Astrocyte (in vitro differentiated cells and primary cell): ENCODE measurements around the gene CSNK1G2. TPM values are rescaled to one million over a fixed set of nuclear protein-coding genes. Genes with fewer than 3 reads are reported as not detected.

Experiments
- DNase-seq: peaks from one replicate; pipeline ENCODE4 v3.0.0-alpha.2; 2010; ENCODE audit warnings: low read depth
- FAIRE-seq: peaks from 2 replicates; lab custom pipeline; 2011; peaks lifted over from hg19 to GRCh38; lab: Jason Lieb, UNC
- H2AFZ ChIP-seq: 2 replicates; pipeline ENCODE4 v1.6.0; 2012; ENCODE audit warnings: low read depth, low read length, inconsistent platforms
- H3K27ac ChIP-seq: 2 replicates; pipeline ENCODE4 v1.5.1; 2011; ENCODE audit warnings: low read depth, low read length, inconsistent platforms
- H3K27me3 ChIP-seq: 2 replicates; pipeline ENCODE4 v1.6.0; 2011; ENCODE audit warnings: low read length, inconsistent platforms; ENCODE audit not compliant: insufficient read depth
- H3K36me3 ChIP-seq: 2 replicates; pipeline ENCODE4 v1.5.1; 2011; ENCODE audit warnings: low read length, inconsistent platforms; ENCODE audit not compliant: insufficient read depth
- H3K4me1 ChIP-seq: 2 replicates; pipeline ENCODE4 v1.5.1; 2011; ENCODE audit warnings: low read length, inconsistent platforms; ENCODE audit not compliant: insufficient read depth
- H3K4me2 ChIP-seq: 2 replicates; pipeline ENCODE4 v1.6.0; 2012; ENCODE audit warnings: low read length, inconsistent platforms
- H3K4me3 ChIP-seq: 2 replicates; pipeline ENCODE4 v1.5.1; 2011; ENCODE audit warnings: low read depth, mild to moderate bottlenecking, low read length, inconsistent platforms; ENCODE audit not compliant: insufficient read depth
- H3K79me2 ChIP-seq: 2 replicates; pipeline ENCODE4 v1.6.0; 2012; ENCODE audit warnings: mild to moderate bottlenecking, low read length, inconsistent platforms; ENCODE audit not compliant: insufficient read depth
- H3K9ac ChIP-seq: 2 replicates; pipeline ENCODE4 v1.6.0; 2012; ENCODE audit warnings: mild to moderate bottlenecking, low read length, inconsistent platforms
- H3K9me3 ChIP-seq: 2 replicates; pipeline ENCODE4 v1.5.1; 2012; ENCODE audit warnings: low read depth, mild to moderate bottlenecking, low read length, inconsistent platforms; ENCODE audit not compliant: insufficient read depth
- H4K20me1 ChIP-seq: 2 replicates; pipeline ENCODE4 v1.6.0; 2012; ENCODE audit warnings: low read length, inconsistent platforms; ENCODE audit not compliant: insufficient read depth
- H3K27ac Mint-ChIP-seq: one replicate; pipeline ENCODE4 v1.8.0; 2021; ENCODE audit warnings: mild to moderate bottlenecking, mixed read lengths; ENCODE audit not compliant: unreplicated experiment
- H3K27me3 Mint-ChIP-seq: one replicate; pipeline ENCODE4 v1.8.0; 2021; ENCODE audit warnings: low read depth, mixed read lengths; ENCODE audit not compliant: unreplicated experiment
- H3K36me3 Mint-ChIP-seq: one replicate; pipeline ENCODE4 v1.8.0; 2021; ENCODE audit warnings: low read depth, mixed read lengths; ENCODE audit not compliant: unreplicated experiment
- H3K4me1 Mint-ChIP-seq: one replicate; pipeline ENCODE4 v1.8.0; 2021; ENCODE audit warnings: low read depth, mixed read lengths; ENCODE audit not compliant: unreplicated experiment
- H3K4me3 Mint-ChIP-seq: one replicate; pipeline ENCODE4 v1.8.0; 2021; ENCODE audit warnings: mild to moderate bottlenecking, moderate library complexity, mixed read lengths; ENCODE audit not compliant: unreplicated experiment
- H3K9me3 Mint-ChIP-seq: one replicate; pipeline ENCODE4 v1.8.0; 2021; ENCODE audit warnings: mild to moderate bottlenecking, mixed read lengths; ENCODE audit not compliant: unreplicated experiment
- EZH2 ChIP-seq: IDR thresholded peaks from 2 replicates; pipeline ENCODE4 v1.6.1; 2012; ENCODE audit warnings: mild to moderate bottlenecking, low read length, inconsistent platforms; ENCODE audit not compliant: insufficient read depth
- total RNA-seq: library from RNA; stranded (reverse); gene quantifications from 2 replicates; pipeline ENCODE4 v1.2.1, GENCODE V29; 2021
- TF ChIP-seq, protein P1 (sequence below): IDR thresholded peaks from 2 replicates; pipeline ENCODE4 v1.5.1; 2011; ENCODE audit warnings: low read depth, mild to moderate bottlenecking, inconsistent platforms, low read length, moderate library complexity; ENCODE audit not compliant: insufficient read depth

CSNK1G2 gene
- total RNA-seq, 1 donor from 2014 or later: 64.1 TPM

DNA sequence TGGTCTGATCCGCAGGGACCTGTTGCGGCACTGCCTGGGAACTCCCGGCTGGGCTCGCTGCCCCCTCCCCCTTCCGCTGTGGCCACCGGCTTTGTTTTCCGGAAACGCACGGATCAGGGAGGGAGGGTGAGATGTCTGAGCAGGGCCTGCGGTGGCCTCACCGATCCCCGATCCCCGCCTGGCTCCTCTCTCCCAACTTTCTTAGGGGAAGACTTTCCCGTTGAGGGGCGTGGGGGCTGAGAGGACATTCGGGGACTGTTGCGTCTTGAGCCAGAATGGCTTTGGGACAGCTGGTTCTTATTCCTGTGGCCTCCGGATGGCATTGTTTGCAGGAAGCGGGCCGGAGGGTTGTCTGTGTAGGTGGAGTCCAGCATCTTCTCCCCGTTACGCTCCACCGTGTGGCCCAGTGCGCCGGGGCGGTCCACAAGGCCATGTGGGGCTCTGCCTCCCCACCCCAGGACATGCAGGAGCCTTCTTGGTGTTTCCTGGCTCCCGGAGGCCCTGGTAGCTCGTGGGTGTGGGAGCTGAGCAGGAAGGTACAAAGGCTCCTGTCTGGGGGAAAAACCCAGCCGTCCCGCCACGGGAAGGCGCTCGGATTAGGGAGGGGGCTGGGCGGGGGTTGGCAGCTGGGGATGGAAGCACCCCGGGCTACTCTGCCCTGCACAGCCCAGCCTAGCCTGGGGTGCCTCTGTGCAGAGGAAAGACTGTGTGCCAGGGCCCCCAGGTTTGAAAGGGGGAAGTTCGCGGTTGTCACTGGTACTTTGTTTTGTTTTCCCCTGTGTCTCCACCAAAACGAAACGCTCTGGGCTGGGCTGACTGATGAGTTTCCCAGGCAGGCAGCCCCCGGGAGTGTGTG is 1.3 kb downstream of the CSNK1G2 start:
- Histone ChIP-seq H3K27me3 (no peaks in the 10 kb centered on the region), H3K9ac (peak overlapping the region; percentile 90), H3K4me1 (peaks cover 23% of the 10 kb centered on the region), H3K9me3 (no peaks in the 10 kb centered on the region), H2AFZ (peak overlapping the region; percentile 78), H3K79me2 (peaks cover 56% of the 10 kb centered on the region), H3K4me3 (peak overlapping the region; percentile 94), H3K4me2 (peak overlapping the region; percentile 100), H3K27ac (peak overlapping the region; percentile 55), H3K36me3 (peaks cover 2% of the 10 kb centered on the region), H4K20me1 (peaks cover 49% of the 10 kb centered on the region)
- no peaks in the 10 kb centered on the region for H3K36me3 Mint-ChIP-seq
- H3K4me3 Mint-ChIP-seq: peak overlapping the region; percentile 94
- DNase-seq: peak; percentile 61
- no peaks in the 10 kb centered on the region for H3K9me3 Mint-ChIP-seq
- peak overlapping the region; percentile 87 for H3K27ac Mint-ChIP-seq
- TF ChIP-seq, protein P1, sequence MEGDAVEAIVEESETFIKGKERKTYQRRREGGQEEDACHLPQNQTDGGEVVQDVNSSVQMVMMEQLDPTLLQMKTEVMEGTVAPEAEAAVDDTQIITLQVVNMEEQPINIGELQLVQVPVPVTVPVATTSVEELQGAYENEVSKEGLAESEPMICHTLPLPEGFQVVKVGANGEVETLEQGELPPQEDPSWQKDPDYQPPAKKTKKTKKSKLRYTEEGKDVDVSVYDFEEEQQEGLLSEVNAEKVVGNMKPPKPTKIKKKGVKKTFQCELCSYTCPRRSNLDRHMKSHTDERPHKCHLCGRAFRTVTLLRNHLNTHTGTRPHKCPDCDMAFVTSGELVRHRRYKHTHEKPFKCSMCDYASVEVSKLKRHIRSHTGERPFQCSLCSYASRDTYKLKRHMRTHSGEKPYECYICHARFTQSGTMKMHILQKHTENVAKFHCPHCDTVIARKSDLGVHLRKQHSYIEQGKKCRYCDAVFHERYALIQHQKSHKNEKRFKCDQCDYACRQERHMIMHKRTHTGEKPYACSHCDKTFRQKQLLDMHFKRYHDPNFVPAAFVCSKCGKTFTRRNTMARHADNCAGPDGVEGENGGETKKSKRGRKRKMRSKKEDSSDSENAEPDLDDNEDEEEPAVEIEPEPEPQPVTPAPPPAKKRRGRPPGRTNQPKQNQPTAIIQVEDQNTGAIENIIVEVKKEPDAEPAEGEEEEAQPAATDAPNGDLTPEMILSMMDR: no peak
- TF ChIP-seq EZH2: no peak
- H3K4me1 Mint-ChIP-seq: peaks cover 9% of the 10 kb centered on the region
- H3K27me3 Mint-ChIP-seq: no peaks in the 10 kb centered on the region
- no peak for FAIRE-seq

- no peak overlapping the region for H3K27ac ChIP-seq
- no peaks in the 10 kb centered on the region for H3K27me3 ChIP-seq
- DNase-seq (no peak), FAIRE-seq (no peak)
- peaks cover 63% of the 10 kb centered on the region for H3K79me2 ChIP-seq
- TF ChIP-seq, protein P1: no peak
- TF ChIP-seq EZH2: no peak
- peaks cover 2% of the 10 kb centered on the region for H3K36me3 ChIP-seq
- H3K4me2 ChIP-seq: peak overlapping the region; percentile 100
- H3K4me1 ChIP-seq: peaks cover 23% of the 10 kb centered on the region
- H3K27ac Mint-ChIP-seq: peak overlapping the region; percentile 87
- H3K36me3 Mint-ChIP-seq: no peaks in the 10 kb centered on the region
- H3K9ac ChIP-seq: peak overlapping the region; percentile 90
- H3K4me3 ChIP-seq: peak overlapping the region; percentile 94
- H3K9me3 ChIP-seq: no peaks in the 10 kb centered on the region
- H3K9me3 Mint-ChIP-seq: no peaks in the 10 kb centered on the region
- peak overlapping the region; percentile 94 for H3K4me3 Mint-ChIP-seq
- H3K4me1 Mint-ChIP-seq: peaks cover 9% of the 10 kb centered on the region
- peaks cover 56% of the 10 kb centered on the region for H4K20me1 ChIP-seq
- H2AFZ ChIP-seq: no peak overlapping the region
- H3K27me3 Mint-ChIP-seq: no peaks in the 10 kb centered on the region
Observed at GRCh38 chr19:1942934-1943555, 2.1 kb downstream of the CSNK1G2 start.
